CD4-positive, alpha-beta T cell (primary cell): Measurements from ENCODE around the gene MAPT. TPM values are rescaled to one million over a fixed set of nuclear protein-coding genes. Genes with fewer than 3 reads are reported as not detected.

Experiments used
- ATAC-seq: fragments of 200-7000 bp; cut with Tn5 transposase; one replicate; pipeline ENCODE4 v1.10.0; 2022; ENCODE audit warnings: mild to moderate bottlenecking; ENCODE audit not compliant: poor library complexity
- CTCF ChIA-PET: fragments of 350-600 bp; sonication (Branson Sonifier 250); formaldehyde crosslinking; loops from one replicate; lab custom pipeline; 2021; ENCODE audit warnings: antibody characterized with exemption, inconsistent platforms; lab: Charles Lee
- POLR2A ChIA-PET: fragments of 350-600 bp; sonication (Branson Sonifier 250); formaldehyde crosslinking; loops from one replicate; lab custom pipeline; 2021; ENCODE audit warnings: antibody characterized with exemption, inconsistent platforms; lab: Charles Lee
- DNase-seq, 14 experiments: peaks; one replicate each; pipeline ENCODE4 v3.0.0-alpha.2; 2013 to 2020; ENCODE audit warnings: mixed read lengths in 2 of 14
- H3K27ac ChIP-seq, 2 donors: one replicate each; pipeline versions ENCODE4 v1.5.1 to v1.7.0; 2013; ENCODE audit warnings: low read length in 2 of 2, low read depth in 1 of 2, mild to moderate bottlenecking in 1 of 2
- H3K27me3 ChIP-seq, 2 experiments: 1 replicate in 1 of 2; 2 replicates in 1 of 2; pipeline versions ENCODE4 v1.6.1 to v1.7.0; 2013; ENCODE audit warnings: low read length in 2 of 2, control low read depth in 1 of 2, mild to moderate bottlenecking in 1 of 2, moderate library complexity in 1 of 2; ENCODE audit not compliant: insufficient read depth in 2 of 2, control insufficient read depth in 1 of 2
- H3K36me3 ChIP-seq: one replicate; pipeline ENCODE4 v1.6.1; 2013; ENCODE audit warnings: low read length, control low read depth; ENCODE audit not compliant: insufficient read depth
- H3K4me1 ChIP-seq: one replicate; pipeline ENCODE4 v1.6.1; 2013; ENCODE audit warnings: low read length, control low read depth; ENCODE audit not compliant: insufficient read depth
- H3K4me3 ChIP-seq: one replicate; pipeline ENCODE4 v1.5.1; 2013; ENCODE audit warnings: mild to moderate bottlenecking, low read length, moderate library complexity
- H3K9me3 ChIP-seq, 2 experiments: 1 replicate in 1 of 2; 2 replicates in 1 of 2; pipeline versions ENCODE4 v1.6.1 to v1.7.0; 2013; ENCODE audit warnings: low read length in 2 of 2, mild to moderate bottlenecking in 2 of 2, control low read depth in 1 of 2, moderate library complexity in 1 of 2; ENCODE audit not compliant: control insufficient read depth in 1 of 2, insufficient read depth in 1 of 2
- H3K27ac Mint-ChIP-seq: one replicate; pipeline ENCODE4 v1.8.0; 2020; ENCODE audit warnings: mixed read lengths
- H3K27me3 Mint-ChIP-seq: one replicate; pipeline ENCODE4 v1.8.0; 2021; ENCODE audit warnings: mixed read lengths
- H3K36me3 Mint-ChIP-seq: one replicate; pipeline ENCODE4 v1.8.0; 2021; ENCODE audit warnings: low read depth, mixed read lengths
- H3K4me1 Mint-ChIP-seq: one replicate; pipeline ENCODE4 v1.8.0; 2021; ENCODE audit warnings: low read depth, mixed read lengths
- H3K4me3 Mint-ChIP-seq: one replicate; pipeline ENCODE4 v1.8.0; 2020; ENCODE audit warnings: mild to moderate bottlenecking, mixed read lengths
- H3K9me3 Mint-ChIP-seq: one replicate; pipeline ENCODE4 v1.8.0; 2020; ENCODE audit warnings: mixed read lengths
- CTCF ChIP-seq: fragments of 200-600 bp; IDR thresholded peaks from one replicate; pipeline ENCODE4 v1.8.0; 2022; ENCODE audit warnings: antibody characterized with exemption, mild to moderate bottlenecking
- intact Hi-C, 2 experiments: fragments of 100-400 bp; cut with DNase I in 1 of 2; cut with micrococcal nuclease in 1 of 2; formaldehyde crosslinking; loops; one replicate each; pipeline versions ENCODE4 v1.15.1 to v1.9.0; 2023 to 2025; cut with DNase I, micrococcal nuclease
- total RNA-seq, 174 experiments: library from RNA in 2 of 174; stranded (reverse) in 2 of 174; gene quantifications; one replicate each; pipeline ENCODE4 v1.2.3 and lab custom pipeline; 2021 to 2026

The MAPT gene
- total RNA-seq, 2 experiments from 2014 or later, result 0.41 to 0.53 TPM

- ChIA-PET POLR2A (no interaction called here), CTCF (interaction anchor here (1.9 kb wide), 1 partner anchor 14 kb away, joined by 4 read pairs; no protein-coding TSS in a partner anchor)
- Mint-ChIP-seq H3K9me3 (no peaks in the 10 kb centered on the region), H3K27ac (peak overlapping the region; percentile 55), H3K27me3 (no peaks in the 10 kb centered on the region), H3K36me3 (peaks cover 92% of the 10 kb centered on the region), H3K4me1 (peaks cover 6% of the 10 kb centered on the region), H3K4me3 (no peak overlapping the region)
- H3K4me3 ChIP-seq, result no peak overlapping the region
- H3K27me3 ChIP-seq, result no peaks in the 10 kb centered on the region
- no peaks in the 10 kb centered on the region for H3K9me3 ChIP-seq
- DNase-seq (no peak), ATAC-seq (no peak)
- intact Hi-C loops, result no loop called here
- H3K4me1 ChIP-seq, result no peaks in the 10 kb centered on the region
- H3K36me3 ChIP-seq, result peaks cover 68% of the 10 kb centered on the region
- H3K27ac ChIP-seq, result no peak overlapping the region
- no peak for TF ChIP-seq CTCF
Measured at GRCh38 chr17:46030752-46031151, 136.4 kb downstream of the MAPT start.

- no peak for TF ChIP-seq CTCF
- no peak for DNase-seq
- no peaks in the 10 kb centered on the region for H3K27me3 Mint-ChIP-seq
- no peaks in the 10 kb centered on the region for H3K27me3 ChIP-seq
- peaks cover 6% of the 10 kb centered on the region for H3K4me1 Mint-ChIP-seq
- no peak overlapping the region for H3K27ac ChIP-seq
- no peaks in the 10 kb centered on the region for H3K4me1 ChIP-seq
- H3K4me3 ChIP-seq, result no peak overlapping the region
- H3K9me3 Mint-ChIP-seq, result no peaks in the 10 kb centered on the region
- no peak for ATAC-seq
- intact Hi-C loops, result no loop called here
- no peak overlapping the region for H3K27ac Mint-ChIP-seq
- ChIA-PET CTCF (interaction anchor here (1.9 kb wide), 1 partner anchor 13 kb away, joined by 4 read pairs; no protein-coding TSS in a partner anchor), POLR2A (no interaction called here)
- H3K36me3 Mint-ChIP-seq, result peaks cover 96% of the 10 kb centered on the region
- no peak overlapping the region for H3K4me3 Mint-ChIP-seq
- peaks cover 74% of the 10 kb centered on the region for H3K36me3 ChIP-seq
- H3K9me3 ChIP-seq, result no peaks in the 10 kb centered on the region
Measured at GRCh38 chr17:46031440-46031839, 137.1 kb downstream of the MAPT start.

GRCh38 chr17:46031920-46032319 is 137.6 kb downstream of the MAPT start:
- H3K36me3 Mint-ChIP-seq, result peaks cover 100% of the 10 kb centered on the region

More at GRCh38 chr17:46031920-46032319, 137.6 kb downstream of the MAPT start:
- H3K4me3 ChIP-seq, result no peak overlapping the region
- no peak overlapping the region for H3K27ac Mint-ChIP-seq
- CTCF ChIA-PET, result interaction anchor here (1.9 kb wide), 1 partner anchor 13 kb away, joined by 4 read pairs; no protein-coding TSS in a partner anchor
- no peaks in the 10 kb centered on the region for H3K27me3 Mint-ChIP-seq
- H3K9me3 Mint-ChIP-seq, result no peaks in the 10 kb centered on the region
- H3K27ac ChIP-seq, result no peak overlapping the region
- no peaks in the 10 kb centered on the region for H3K9me3 ChIP-seq
- H3K4me1 Mint-ChIP-seq, result peaks cover 6% of the 10 kb centered on the region
- POLR2A ChIA-PET, result no interaction called here
- no peak for TF ChIP-seq CTCF
- no peak for DNase-seq
- H3K4me1 ChIP-seq, result no peaks in the 10 kb centered on the region
- intact Hi-C loops, result no loop called here
- H3K36me3 ChIP-seq, result peaks cover 76% of the 10 kb centered on the region
- no peaks in the 10 kb centered on the region for H3K27me3 ChIP-seq
- no peak for ATAC-seq
- no peak overlapping the region for H3K4me3 Mint-ChIP-seq
